Measurements from ENCODE around the gene AJAP1. TPM values are rescaled to one million over a fixed set of nuclear protein-coding genes. Genes with fewer than 3 reads are reported as not detected.

AJAP1 gene
- total RNA-seq, 2 donors from 2014 or later = 0.05 to 0.46 TPM

GRCh38 chr1:4668743-4669700, 14.6 kb downstream of the AJAP1 start:
- H3K27me3 Mint-ChIP-seq (ENCODE audit: low read depth) = no peaks in the 10 kb centered on the region
- H3K27ac Mint-ChIP-seq = no peak overlapping the region
- no peak for DNase-seq
- peaks cover 0 to 1% of the 10 kb centered on the region in 2 donors for H3K9me3 Mint-ChIP-seq
- H3K4me3 Mint-ChIP-seq = no peak overlapping the region
- H3K36me3 Mint-ChIP-seq (ENCODE audit: insufficient read depth in 2 of 2) = peaks cover 0 to 2% of the 10 kb centered on the region in 2 donors
- H3K4me1 Mint-ChIP-seq (ENCODE audit: low read depth) = no peaks in the 10 kb centered on the region
- ATAC-seq (replicated peaks in 1 of 2) = no peak

GRCh38 chr1:4670265-4670664, 15.9 kb downstream of the AJAP1 start:
- Mint-ChIP-seq H3K4me3 (no peak overlapping the region), H3K9me3 (peaks cover 0 to 1% of the 10 kb centered on the region in 2 donors), H3K4me1 (ENCODE audit: low read depth) (no peaks in the 10 kb centered on the region), H3K27ac (no peak overlapping the region), H3K27me3 (ENCODE audit: low read depth) (no peaks in the 10 kb centered on the region), H3K36me3 (ENCODE audit: insufficient read depth in 2 of 2) (peaks cover 0 to 2% of the 10 kb centered on the region in 2 donors)
- ATAC-seq (replicated peaks in 1 of 2) = no peak
- no peak for DNase-seq

GRCh38 chr1:4671828-4672227, 17.4 kb downstream of the AJAP1 start:
- H3K27me3 Mint-ChIP-seq (ENCODE audit: low read depth) = no peaks in the 10 kb centered on the region
- H3K27ac Mint-ChIP-seq = no peak overlapping the region
- DNase-seq (no peak), ATAC-seq (replicated peaks in 1 of 2) (no peak)
- no peaks in the 10 kb centered on the region for H3K36me3 Mint-ChIP-seq (ENCODE audit: insufficient read depth in 2 of 2)
- no peaks in the 10 kb centered on the region for H3K9me3 Mint-ChIP-seq
- H3K4me1 Mint-ChIP-seq (ENCODE audit: low read depth) = no peaks in the 10 kb centered on the region
- no peak overlapping the region for H3K4me3 Mint-ChIP-seq

- ATAC-seq (replicated peaks in 1 of 2) (no peak), DNase-seq (no peak)
- Mint-ChIP-seq H3K9me3 (peaks cover 0 to 2% of the 10 kb centered on the region in 2 donors), H3K27me3 (ENCODE audit: low read depth) (no peaks in the 10 kb centered on the region), H3K36me3 (ENCODE audit: insufficient read depth in 2 of 2) (no peaks in the 10 kb centered on the region), H3K4me3 (no peak overlapping the region), H3K27ac (no peak overlapping the region), H3K4me1 (ENCODE audit: low read depth) (no peaks in the 10 kb centered on the region)
Observed at GRCh38 chr1:4673494-4673893, 19.1 kb downstream of the AJAP1 start.

- H3K4me3 Mint-ChIP-seq = no peak overlapping the region
- peaks cover 2 to 4% of the 10 kb centered on the region in 2 donors for H3K9me3 Mint-ChIP-seq
- no peak overlapping the region for H3K27ac Mint-ChIP-seq
- DNase-seq = no peak
- no peak for ATAC-seq (replicated peaks in 1 of 2)
- H3K36me3 Mint-ChIP-seq (ENCODE audit: insufficient read depth in 2 of 2) = no peaks in the 10 kb centered on the region
- no peaks in the 10 kb centered on the region for H3K4me1 Mint-ChIP-seq (ENCODE audit: low read depth)
- no peaks in the 10 kb centered on the region for H3K27me3 Mint-ChIP-seq (ENCODE audit: low read depth)
Observed at GRCh38 chr1:4674117-4674516, 19.7 kb downstream of the AJAP1 start.

- H3K36me3 Mint-ChIP-seq (ENCODE audit: insufficient read depth in 2 of 2) = no peaks in the 10 kb centered on the region
- no peak for DNase-seq
Observed at GRCh38 chr1:4674676-4675075, 20.3 kb downstream of the AJAP1 start.

GRCh38 chr1:4675454-4676186, 21.2 kb downstream of the AJAP1 start:
- no peak for DNase-seq
- H3K27me3 Mint-ChIP-seq (ENCODE audit: low read depth) = no peaks in the 10 kb centered on the region
- H3K9me3 Mint-ChIP-seq = peaks cover 4 to 6% of the 10 kb centered on the region in 2 donors
- no peak for ATAC-seq (replicated peaks in 1 of 2)
- no peak overlapping the region for H3K27ac Mint-ChIP-seq
- H3K4me1 Mint-ChIP-seq (ENCODE audit: low read depth) = no peaks in the 10 kb centered on the region
- H3K36me3 Mint-ChIP-seq (ENCODE audit: insufficient read depth in 2 of 2) = peaks cover 0 to 1% of the 10 kb centered on the region in 2 donors
- no peak overlapping the region for H3K4me3 Mint-ChIP-seq

More at GRCh38 chr1:4674676-4675075, 20.3 kb downstream of the AJAP1 start:
- H3K4me3 Mint-ChIP-seq = no peak overlapping the region
- H3K27me3 Mint-ChIP-seq (ENCODE audit: low read depth) = no peaks in the 10 kb centered on the region
- no peak for ATAC-seq (replicated peaks in 1 of 2)
- peaks cover 4 to 5% of the 10 kb centered on the region in 2 donors for H3K9me3 Mint-ChIP-seq
- H3K27ac Mint-ChIP-seq = no peak overlapping the region
- no peaks in the 10 kb centered on the region for H3K4me1 Mint-ChIP-seq (ENCODE audit: low read depth)

- DNase-seq = no peak
- no peak for ATAC-seq (replicated peaks in 1 of 2)
- Mint-ChIP-seq H3K4me3 (no peak overlapping the region), H3K4me1 (ENCODE audit: low read depth) (no peaks in the 10 kb centered on the region), H3K9me3 (peaks cover 6% of the 10 kb centered on the region in 2 donors), H3K27me3 (ENCODE audit: low read depth) (no peaks in the 10 kb centered on the region), H3K36me3 (ENCODE audit: insufficient read depth in 2 of 2) (peaks cover 0 to 1% of the 10 kb centered on the region in 2 donors), H3K27ac (peak overlapping the region; percentile 61)
Observed at GRCh38 chr1:4676253-4676652, 21.8 kb downstream of the AJAP1 start.

GRCh38 chr1:4677608-4678007, 23.2 kb downstream of the AJAP1 start:
- H3K36me3 Mint-ChIP-seq (ENCODE audit: insufficient read depth in 2 of 2) = peaks cover 0 to 1% of the 10 kb centered on the region in 2 donors
- peaks cover 6% of the 10 kb centered on the region in 2 donors for H3K9me3 Mint-ChIP-seq
- H3K4me1 Mint-ChIP-seq (ENCODE audit: low read depth) = no peaks in the 10 kb centered on the region
- no peak overlapping the region for H3K4me3 Mint-ChIP-seq
- no peak overlapping the region for H3K27ac Mint-ChIP-seq
- no peak for ATAC-seq (replicated peaks in 1 of 2)
- no peaks in the 10 kb centered on the region for H3K27me3 Mint-ChIP-seq (ENCODE audit: low read depth)
- no peak for DNase-seq

GRCh38 chr1:4678066-4678717, 23.8 kb downstream of the AJAP1 start:
- H3K27me3 Mint-ChIP-seq (ENCODE audit: low read depth) = no peaks in the 10 kb centered on the region
- ATAC-seq (replicated peaks in 1 of 2) (no peak), DNase-seq (no peak)
- H3K4me1 Mint-ChIP-seq (ENCODE audit: low read depth) = no peaks in the 10 kb centered on the region
- no peak overlapping the region for H3K27ac Mint-ChIP-seq
- no peak overlapping the region for H3K4me3 Mint-ChIP-seq
- peaks cover 6% of the 10 kb centered on the region in 2 donors for H3K9me3 Mint-ChIP-seq
- peaks cover 0 to 1% of the 10 kb centered on the region in 2 donors for H3K36me3 Mint-ChIP-seq (ENCODE audit: insufficient read depth in 2 of 2)

- H3K27me3 Mint-ChIP-seq (ENCODE audit: low read depth) = peaks cover 3% of the 10 kb centered on the region
- H3K4me1 Mint-ChIP-seq (ENCODE audit: low read depth) = no peaks in the 10 kb centered on the region
- H3K27ac Mint-ChIP-seq = peak overlapping the region; percentile 31
- no peak overlapping the region for H3K4me3 Mint-ChIP-seq
- peaks cover 6% of the 10 kb centered on the region in 2 donors for H3K9me3 Mint-ChIP-seq
- H3K36me3 Mint-ChIP-seq (ENCODE audit: insufficient read depth in 2 of 2) = peaks cover 0 to 1% of the 10 kb centered on the region in 2 donors
- no peak for ATAC-seq (replicated peaks in 1 of 2)
- no peak for DNase-seq
Observed at GRCh38 chr1:4681026-4681425, 26.6 kb downstream of the AJAP1 start.

GRCh38 chr1:4682607-4683220, 28.3 kb downstream of the AJAP1 start:
- Mint-ChIP-seq H3K36me3 (ENCODE audit: insufficient read depth in 2 of 2) (peaks cover 0 to 1% of the 10 kb centered on the region in 2 donors), H3K27ac (no peak overlapping the region), H3K27me3 (ENCODE audit: low read depth) (peaks cover 5% of the 10 kb centered on the region), H3K4me1 (ENCODE audit: low read depth) (no peaks in the 10 kb centered on the region), H3K4me3 (no peak overlapping the region), H3K9me3 (peaks cover 6% of the 10 kb centered on the region in 2 donors)
- ATAC-seq (replicated peaks in 1 of 2) (no peak), DNase-seq (no peak)

All from activated T-cell treated with anti-CD3 and anti-CD28 coated beads, Interleukin-2, amount 50 U/mL, for 72 hours (primary cell).